H1 (cell line): ENCODE results near the gene PNCK. TPM values are rescaled to one million over a fixed set of nuclear protein-coding genes. Genes with fewer than 3 reads are reported as not detected.

Source experiments
- ASH2L ChIP-seq: fragments of 200-600, 300-600 bp; sonication (generic); IDR thresholded peaks from one replicate; pipeline ENCODE4 v1.7.1; 2017; ENCODE audit warnings: low read length
- CEBPB ChIP-seq: IDR thresholded peaks from 2 replicates; pipeline ENCODE4 v1.6.1; 2012; ENCODE audit warnings: low read depth, low read length
- CREB1 ChIP-seq: IDR thresholded peaks from 2 replicates; pipeline ENCODE4 v1.6.1; 2012; ENCODE audit warnings: inconsistent platforms
- KDM5A ChIP-seq: fragments of 200-600 bp; IDR thresholded peaks from 2 replicates; pipeline ENCODE4 v1.7.1; 2012; ENCODE audit warnings: mild to moderate bottlenecking, low read length, inconsistent platforms, mixed read lengths
- SP4 ChIP-seq: IDR thresholded peaks from 2 replicates; pipeline ENCODE4 v1.6.1; 2012; ENCODE audit warnings: low read length, inconsistent platforms
- polyA plus RNA-seq, 7 experiments: library from polyadenylated mRNA; depleted of rRNA in 3 of 7; stranded (reverse) in 5 of 7; unstranded in 2 of 7; fragments of >200 nt in 5 of 7; fragments of 200-250 nt in 2 of 7; gene quantifications; 1 replicate in 5 of 7; 2 replicates in 1 of 7; 4 replicates in 1 of 7; pipeline versions ENCODE4 v1.2.1 to v1.2.3, GENCODE V29; 2011 to 2013; ENCODE audit warnings: missing spikeins in 2 of 7, mixed read lengths in 2 of 7
- total RNA-seq: library from RNA; stranded (reverse); fragmentation: NEBNext Ultra II Directional; extraction: Animal tissue kit (Norgen Biotek cat#: 25700); gene quantifications from 2 replicates; pipeline ENCODE4 v1.2.1, GENCODE V29; 2021
- TF ChIP-seq, protein P1 (sequence below): fragments of 300-600 bp; sonication (generic); IDR thresholded peaks from 2 replicates; pipeline ENCODE4 v1.7.1; 2012; ENCODE audit warnings: low read length, moderate library complexity, mild to moderate bottlenecking, inconsistent platforms; ENCODE audit not compliant: insufficient replicate concordance

PNCK gene
- total and polyA plus RNA-seq, 2 of the 8 experiments (the other 6 are each of a cell fraction or from before 2014, with no cell fraction given), result 6.2 to 6.3 TPM

DNA sequence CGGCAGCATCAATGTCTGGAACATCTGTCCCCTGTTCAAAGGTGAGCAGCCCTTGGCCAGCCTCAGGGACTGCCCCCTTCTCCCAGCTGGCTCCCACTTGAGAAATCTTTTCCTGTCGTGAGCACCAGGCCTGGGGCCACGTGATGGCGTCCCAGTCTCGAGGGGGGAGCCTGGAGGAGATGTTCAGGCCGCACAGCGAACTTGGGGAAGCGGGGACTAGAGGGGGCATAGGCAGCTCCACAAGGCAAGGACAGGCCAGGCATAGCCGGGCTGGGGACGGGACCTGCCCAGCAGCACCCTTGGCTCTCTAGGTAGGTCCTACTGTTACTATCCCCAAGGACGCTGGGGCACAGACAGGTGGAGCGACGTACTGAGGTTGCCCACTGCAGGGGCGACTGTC lies 16.9 kb upstream of the PNCK start (continued):
- TF ChIP-seq, protein P1, sequence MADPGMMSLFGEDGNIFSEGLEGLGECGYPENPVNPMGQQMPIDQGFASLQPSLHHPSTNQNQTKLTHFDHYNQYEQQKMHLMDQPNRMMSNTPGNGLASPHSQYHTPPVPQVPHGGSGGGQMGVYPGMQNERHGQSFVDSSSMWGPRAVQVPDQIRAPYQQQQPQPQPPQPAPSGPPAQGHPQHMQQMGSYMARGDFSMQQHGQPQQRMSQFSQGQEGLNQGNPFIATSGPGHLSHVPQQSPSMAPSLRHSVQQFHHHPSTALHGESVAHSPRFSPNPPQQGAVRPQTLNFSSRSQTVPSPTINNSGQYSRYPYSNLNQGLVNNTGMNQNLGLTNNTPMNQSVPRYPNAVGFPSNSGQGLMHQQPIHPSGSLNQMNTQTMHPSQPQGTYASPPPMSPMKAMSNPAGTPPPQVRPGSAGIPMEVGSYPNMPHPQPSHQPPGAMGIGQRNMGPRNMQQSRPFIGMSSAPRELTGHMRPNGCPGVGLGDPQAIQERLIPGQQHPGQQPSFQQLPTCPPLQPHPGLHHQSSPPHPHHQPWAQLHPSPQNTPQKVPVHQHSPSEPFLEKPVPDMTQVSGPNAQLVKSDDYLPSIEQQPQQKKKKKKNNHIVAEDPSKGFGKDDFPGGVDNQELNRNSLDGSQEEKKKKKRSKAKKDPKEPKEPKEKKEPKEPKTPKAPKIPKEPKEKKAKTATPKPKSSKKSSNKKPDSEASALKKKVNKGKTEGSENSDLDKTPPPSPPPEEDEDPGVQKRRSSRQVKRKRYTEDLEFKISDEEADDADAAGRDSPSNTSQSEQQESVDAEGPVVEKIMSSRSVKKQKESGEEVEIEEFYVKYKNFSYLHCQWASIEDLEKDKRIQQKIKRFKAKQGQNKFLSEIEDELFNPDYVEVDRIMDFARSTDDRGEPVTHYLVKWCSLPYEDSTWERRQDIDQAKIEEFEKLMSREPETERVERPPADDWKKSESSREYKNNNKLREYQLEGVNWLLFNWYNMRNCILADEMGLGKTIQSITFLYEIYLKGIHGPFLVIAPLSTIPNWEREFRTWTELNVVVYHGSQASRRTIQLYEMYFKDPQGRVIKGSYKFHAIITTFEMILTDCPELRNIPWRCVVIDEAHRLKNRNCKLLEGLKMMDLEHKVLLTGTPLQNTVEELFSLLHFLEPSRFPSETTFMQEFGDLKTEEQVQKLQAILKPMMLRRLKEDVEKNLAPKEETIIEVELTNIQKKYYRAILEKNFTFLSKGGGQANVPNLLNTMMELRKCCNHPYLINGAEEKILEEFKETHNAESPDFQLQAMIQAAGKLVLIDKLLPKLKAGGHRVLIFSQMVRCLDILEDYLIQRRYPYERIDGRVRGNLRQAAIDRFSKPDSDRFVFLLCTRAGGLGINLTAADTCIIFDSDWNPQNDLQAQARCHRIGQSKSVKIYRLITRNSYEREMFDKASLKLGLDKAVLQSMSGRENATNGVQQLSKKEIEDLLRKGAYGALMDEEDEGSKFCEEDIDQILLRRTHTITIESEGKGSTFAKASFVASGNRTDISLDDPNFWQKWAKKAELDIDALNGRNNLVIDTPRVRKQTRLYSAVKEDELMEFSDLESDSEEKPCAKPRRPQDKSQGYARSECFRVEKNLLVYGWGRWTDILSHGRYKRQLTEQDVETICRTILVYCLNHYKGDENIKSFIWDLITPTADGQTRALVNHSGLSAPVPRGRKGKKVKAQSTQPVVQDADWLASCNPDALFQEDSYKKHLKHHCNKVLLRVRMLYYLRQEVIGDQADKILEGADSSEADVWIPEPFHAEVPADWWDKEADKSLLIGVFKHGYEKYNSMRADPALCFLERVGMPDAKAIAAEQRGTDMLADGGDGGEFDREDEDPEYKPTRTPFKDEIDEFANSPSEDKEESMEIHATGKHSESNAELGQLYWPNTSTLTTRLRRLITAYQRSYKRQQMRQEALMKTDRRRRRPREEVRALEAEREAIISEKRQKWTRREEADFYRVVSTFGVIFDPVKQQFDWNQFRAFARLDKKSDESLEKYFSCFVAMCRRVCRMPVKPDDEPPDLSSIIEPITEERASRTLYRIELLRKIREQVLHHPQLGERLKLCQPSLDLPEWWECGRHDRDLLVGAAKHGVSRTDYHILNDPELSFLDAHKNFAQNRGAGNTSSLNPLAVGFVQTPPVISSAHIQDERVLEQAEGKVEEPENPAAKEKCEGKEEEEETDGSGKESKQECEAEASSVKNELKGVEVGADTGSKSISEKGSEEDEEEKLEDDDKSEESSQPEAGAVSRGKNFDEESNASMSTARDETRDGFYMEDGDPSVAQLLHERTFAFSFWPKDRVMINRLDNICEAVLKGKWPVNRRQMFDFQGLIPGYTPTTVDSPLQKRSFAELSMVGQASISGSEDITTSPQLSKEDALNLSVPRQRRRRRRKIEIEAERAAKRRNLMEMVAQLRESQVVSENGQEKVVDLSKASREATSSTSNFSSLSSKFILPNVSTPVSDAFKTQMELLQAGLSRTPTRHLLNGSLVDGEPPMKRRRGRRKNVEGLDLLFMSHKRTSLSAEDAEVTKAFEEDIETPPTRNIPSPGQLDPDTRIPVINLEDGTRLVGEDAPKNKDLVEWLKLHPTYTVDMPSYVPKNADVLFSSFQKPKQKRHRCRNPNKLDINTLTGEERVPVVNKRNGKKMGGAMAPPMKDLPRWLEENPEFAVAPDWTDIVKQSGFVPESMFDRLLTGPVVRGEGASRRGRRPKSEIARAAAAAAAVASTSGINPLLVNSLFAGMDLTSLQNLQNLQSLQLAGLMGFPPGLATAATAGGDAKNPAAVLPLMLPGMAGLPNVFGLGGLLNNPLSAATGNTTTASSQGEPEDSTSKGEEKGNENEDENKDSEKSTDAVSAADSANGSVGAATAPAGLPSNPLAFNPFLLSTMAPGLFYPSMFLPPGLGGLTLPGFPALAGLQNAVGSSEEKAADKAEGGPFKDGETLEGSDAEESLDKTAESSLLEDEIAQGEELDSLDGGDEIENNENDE, result no peak
- TF ChIP-seq SP4, result no peak
- no peak for TF ChIP-seq KDM5A
- no peak for TF ChIP-seq ASH2L
- TF ChIP-seq CREB1, result no peak
- no peak for TF ChIP-seq CEBPB
